HG03432 (cell line): Measurements from ENCODE around the gene ZNF678.
"Not testable (repeated sequence)": the region's sequence is repeated elsewhere in the genome, so short reads cannot be mapped to it uniquely, and the experiment has no call there.

Source experiments
- ATAC-seq: cut with Tn5 transposase; IDR thresholded peaks from one replicate; pipeline ENCODE4 v1.9.1; 2021; ENCODE audit warnings: mild to moderate bottlenecking, moderate library complexity; ENCODE audit not compliant: unreplicated experiment

ZNF678 gene

DNA sequence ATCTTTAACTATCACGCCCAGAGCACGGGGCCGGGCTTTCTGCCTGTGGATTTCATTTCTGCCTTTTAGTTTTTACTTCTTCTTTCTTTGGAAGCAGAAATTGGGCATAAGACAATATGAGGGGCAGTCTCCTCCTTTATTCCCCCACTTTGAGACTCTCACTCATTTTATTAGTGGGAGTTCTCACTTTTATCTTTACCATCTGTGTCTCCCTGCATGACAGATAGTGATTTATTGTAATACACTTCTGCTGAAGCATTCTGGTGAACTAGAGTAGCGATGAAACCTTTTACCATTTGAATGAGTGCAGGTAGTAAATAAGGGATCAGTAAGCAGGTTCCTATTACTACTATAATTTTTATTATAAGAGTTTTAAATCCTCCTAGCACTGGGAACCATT lies 26.4 kb downstream of the ZNF678 start:
- ATAC-seq, result not testable (repeated sequence)

DNA sequence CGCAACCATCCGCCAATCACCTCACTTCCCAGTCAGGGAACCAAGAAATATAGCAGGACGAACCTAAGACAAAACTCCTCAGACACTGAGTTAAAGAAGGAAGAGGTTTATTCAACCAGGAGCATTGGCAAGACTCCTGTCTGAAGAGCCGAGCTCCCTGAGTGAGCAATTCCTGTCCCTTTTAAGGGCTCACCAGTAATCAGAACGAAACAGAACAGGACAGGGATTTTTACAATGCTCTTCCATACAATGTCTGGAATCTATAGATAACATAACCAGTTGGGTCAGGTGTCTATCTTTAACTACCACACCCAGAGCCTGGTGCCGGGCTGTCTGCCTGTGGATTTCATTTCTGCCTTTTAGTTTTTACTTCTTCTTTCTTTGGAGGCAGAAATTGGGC lies 32.9 kb downstream of the ZNF678 start:
- not testable (repeated sequence) for ATAC-seq

DNA sequence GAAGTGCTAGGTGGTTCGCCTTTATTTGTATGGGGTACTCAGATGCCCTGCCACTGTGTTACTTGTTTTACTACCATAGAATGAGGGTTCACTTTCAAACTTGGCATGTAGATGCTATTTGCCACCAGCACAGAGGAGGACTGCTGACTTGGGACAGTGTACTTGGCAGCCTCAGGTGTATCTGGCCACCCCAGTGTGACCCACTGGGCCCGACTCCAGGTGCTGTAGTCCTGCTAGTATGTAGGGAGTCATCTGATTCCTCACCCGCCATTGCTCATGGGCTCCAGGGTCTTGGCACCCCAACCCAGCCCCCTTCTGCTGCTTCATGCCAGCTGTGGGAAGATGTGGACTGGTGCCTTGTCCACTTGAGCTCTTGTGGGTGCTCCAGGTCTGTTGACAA lies 40.0 kb downstream of the ZNF678 start:
- ATAC-seq, result no peak

DNA sequence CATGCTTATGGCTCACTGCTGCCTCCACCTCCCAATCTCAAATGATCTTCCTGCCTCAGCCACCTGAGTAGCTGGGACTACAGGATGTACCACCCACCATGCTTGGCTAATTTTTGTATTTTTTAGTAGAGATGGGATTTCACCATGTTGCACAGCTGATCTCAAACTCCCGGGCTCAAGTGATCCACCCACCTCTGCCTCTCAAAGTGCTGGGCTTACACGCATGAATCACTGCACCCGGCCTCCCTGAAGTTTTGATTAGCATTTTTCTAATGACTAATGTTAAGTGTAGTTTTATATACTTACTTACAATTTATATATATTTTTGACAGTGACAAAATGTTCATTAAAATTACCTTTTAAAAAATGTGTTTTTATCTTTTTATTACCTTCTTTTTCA lies 41.1 kb downstream of the ZNF678 start:
- ATAC-seq, result no peak

DNA sequence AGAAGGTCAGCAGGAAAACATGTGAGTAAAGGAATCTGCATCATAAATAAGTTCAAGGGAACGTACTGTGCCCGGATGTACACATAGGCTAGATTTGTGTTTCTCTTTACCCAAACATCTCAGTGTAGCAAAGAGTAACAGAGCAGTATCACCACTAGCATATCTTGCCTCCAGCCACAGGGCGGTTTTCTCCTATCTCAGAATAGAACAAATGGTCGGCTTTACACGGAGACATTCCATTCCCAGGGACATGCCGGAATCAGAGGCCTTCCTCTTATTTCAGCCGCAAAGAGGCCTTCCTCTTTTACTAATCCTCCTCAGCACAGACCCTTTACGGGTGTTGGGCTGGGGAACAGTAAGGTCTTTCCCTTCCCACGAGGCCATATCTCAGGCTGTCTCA lies 42.9 kb downstream of the ZNF678 start:
- not testable (repeated sequence) for ATAC-seq

DNA sequence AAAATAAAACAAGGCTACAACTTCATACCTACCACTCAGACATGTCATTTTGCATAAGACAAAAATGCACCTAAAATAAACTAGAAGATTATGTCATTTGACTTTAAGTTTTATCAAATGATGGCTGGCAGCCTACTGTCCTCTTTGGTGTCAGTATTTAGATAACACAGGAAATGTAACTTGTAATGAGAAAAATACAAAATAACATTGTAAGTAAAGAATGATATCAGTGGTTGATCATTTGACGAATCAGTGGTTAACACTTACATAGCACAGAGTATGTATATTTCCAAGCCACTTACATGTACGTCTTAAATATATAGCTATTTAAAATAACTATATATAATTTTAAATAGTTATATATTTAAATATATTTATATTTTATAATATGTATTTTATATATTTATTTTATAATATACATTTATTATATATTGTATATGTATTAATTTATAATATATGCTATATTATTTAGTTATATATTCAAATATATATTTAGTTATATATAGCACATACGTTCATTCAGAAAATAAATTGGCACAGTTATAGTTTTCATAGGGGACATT lies 44.1 kb downstream of the ZNF678 start:
- ATAC-seq, result no peak

DNA sequence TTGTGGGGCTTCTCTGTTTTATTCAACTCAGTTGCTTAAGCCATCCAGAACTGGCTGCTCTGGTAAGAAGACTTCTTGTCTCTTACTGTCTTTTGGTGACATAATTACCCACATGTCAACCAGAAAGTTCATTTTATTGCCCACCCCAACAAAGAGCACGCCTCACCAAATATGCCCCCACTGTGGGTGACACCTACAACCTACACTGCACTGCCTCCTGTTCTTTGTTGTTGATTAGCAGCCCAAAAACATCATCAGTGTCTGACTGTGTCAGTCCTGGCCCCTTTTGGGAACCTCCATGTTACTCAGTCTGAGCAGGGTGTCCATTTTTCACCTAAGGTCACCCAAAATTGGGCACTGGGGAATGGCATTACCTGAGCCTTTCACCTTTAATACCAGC lies 49.3 kb downstream of the ZNF678 start:
- no peak for ATAC-seq

DNA sequence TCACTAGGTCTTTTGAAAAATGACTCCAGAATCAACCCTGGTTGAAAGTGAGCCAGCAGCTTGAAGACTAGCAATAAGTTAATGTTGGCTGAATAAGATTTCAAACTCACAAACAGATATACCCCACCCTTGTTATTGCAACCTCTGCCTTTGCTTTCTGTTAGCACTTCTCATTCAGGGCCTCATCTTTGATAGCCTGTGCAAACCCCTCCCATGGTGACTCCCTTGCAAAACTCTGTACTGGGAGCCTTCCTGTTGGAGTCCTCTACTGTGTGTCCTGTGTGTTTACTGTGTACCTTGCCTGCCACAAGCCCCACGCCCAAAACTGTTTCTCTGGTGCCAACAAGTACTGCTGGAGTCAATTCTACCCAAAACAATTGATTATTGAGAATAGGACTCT lies 50.2 kb downstream of the ZNF678 start:
- ATAC-seq, result no peak

DNA sequence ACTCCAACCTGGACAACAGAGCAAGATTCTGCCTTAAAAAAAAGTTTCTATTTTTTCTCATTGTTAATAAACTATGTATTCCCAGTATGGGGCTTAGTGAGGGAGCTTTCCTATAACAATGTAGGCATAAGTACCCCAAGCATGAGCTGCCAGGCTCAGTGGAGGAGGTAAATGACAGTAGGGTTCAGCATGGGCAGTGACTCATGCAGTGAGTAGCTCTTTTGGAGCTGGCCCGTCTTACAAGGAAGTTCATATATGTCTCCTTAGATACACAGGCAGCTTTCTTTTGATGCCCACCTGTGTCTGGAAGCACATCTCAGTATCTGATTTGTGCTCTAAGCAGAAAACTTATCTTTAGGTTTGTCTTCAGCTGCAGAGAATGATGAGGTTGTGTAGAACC lies 57.9 kb downstream of the ZNF678 start:
- no peak for ATAC-seq

DNA sequence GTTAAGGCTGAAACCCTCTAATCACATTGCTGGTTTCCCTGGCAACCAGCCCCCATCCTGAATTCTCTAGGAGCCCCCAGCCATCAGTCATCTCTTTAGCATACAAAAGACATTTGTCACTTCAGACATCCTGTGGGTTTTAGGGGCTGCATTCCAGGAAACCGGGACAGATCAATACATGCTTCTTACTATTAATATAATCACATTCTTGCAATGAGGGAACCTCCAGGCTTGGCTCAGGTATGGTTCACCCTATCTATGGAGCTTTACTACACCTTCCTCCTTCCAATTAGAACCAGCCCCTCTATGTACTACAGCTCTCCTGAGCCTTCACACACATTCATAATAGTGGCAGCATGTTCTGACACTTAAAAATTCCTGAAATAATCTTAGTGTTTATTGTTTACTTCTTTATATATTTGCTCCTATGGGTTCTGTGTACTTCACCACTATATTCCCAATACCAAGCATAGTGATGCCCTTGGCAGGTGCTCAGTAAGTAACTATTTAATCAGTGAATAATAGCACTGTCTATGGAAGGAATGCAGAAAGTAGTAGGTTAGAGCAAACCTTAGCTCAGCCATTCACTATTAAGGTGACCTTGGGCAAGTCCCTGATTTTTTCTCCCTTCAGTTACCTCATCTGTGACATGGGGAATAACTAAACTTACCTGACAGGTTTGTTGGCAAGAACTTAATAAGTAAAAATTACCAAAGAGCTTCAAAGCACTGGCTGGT lies 59.6 kb downstream of the ZNF678 start:
- no peak for ATAC-seq

DNA sequence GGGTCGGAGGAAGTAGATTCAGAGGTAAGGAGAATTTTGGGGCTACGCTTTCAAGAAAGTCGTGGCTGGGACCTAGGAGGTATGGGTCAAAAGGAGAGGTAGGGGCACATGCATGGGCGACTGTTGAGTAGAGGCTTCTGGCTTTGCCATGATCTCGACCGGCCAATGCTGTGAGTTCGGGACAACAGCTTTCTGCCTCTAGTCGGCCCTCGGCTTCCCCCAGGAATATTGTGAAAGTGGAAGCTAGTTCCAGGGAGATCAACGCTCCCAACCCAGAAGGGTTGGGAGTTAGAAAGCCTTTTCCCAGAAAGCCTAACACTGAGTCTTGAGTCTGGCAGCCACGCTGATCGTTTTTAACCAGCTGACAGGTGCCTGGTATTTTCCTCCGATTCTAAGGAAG lies 69.0 kb downstream of the ZNF678 start:
- no peak for ATAC-seq

DNA sequence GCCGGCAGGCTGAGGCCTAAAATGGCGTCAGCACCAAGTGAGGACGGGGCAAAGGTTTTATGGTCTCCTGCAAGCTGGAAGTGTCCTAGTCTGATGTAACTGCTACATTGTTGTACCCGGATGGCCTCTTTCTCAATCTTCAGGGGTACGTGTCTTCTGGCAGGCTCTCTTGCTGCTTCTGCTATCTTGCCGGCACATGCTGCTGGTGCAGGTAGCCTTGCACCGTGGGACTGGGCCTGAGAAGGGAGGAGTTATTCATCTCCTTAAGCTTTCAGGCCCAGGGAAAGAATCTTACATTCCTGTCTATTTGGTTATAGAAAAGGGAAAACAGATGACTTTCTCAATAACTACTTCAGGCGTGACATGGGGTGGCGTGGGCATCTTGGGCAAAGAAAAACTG lies 72.2 kb downstream of the ZNF678 start:
- no peak for ATAC-seq

DNA sequence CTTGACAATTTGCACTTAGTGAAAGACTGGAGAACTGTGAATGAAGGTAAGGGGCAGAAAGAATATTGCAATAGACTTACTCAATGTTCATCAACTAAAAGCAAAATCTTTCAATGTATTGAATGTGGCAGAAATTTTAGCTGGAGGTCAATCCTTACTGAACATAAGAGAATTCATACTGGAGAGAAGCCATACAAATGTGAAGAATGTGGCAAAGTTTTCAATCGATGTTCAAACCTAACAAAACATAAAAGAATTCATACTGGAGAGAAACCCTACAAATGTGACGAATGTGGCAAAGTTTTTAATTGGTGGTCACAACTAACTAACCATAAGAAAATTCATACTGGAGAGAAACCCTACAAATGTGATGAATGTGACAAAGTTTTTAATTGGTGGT lies 91.1 kb downstream of the ZNF678 start:
- no peak for ATAC-seq

DNA sequence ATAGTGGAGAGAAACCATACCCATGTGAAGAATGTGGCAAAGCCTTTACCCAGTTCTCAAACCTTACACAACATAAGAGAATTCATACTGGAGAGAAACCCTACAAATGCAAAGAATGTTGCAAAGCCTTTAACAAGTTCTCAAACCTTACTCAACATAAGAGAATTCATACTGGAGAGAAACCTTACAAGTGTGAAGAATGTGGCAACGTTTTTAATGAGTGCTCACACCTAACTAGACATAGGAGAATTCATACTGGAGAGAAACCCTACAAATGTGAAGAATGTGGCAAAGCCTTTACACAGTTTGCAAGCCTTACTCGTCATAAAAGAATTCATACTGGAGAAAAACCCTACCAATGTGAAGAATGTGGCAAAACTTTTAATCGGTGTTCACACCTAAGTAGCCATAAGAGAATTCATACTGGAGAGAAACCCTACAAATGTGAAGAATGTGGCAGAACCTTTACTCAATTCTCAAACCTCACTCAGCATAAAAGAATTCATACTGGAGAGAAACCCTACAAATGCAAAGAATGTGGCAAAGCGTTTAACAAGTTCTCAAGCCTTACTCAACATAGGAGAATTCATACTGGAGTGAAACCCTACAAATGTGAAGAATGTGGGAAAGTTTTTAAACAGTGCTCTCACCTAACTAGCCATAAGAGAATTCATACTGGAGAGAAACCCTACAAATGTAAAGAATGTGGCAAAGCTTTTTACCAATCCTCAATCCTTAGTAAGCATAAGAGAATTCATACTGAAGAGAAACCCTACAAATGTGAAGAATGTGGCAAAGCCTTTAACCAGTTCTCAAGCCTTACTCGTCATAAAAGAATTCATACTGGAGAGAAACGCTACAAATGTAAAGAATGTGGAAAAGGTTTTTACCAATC lies 91.7 kb downstream of the ZNF678 start:
- ATAC-seq, result no peak

DNA sequence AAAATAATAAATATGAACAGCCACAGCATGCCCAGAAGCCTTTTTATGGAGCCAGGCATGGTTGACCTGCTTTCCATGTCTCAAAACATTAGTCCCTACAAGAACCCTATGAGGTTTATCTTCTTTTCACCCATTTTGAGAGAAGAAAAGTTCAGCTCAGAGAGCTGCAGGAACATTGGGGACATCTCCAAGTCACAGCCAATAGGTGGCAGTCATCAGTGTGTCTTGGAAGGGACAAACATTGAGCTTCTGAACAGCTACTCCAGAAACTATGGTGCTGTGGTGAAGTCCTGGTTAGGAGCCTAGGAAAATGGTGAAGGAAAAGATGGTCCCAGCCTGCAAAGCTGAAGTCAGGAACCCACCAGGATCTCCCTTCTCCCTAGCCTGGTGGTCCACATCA lies 98.1 kb downstream of the ZNF678 start:
- ATAC-seq, result no peak

DNA sequence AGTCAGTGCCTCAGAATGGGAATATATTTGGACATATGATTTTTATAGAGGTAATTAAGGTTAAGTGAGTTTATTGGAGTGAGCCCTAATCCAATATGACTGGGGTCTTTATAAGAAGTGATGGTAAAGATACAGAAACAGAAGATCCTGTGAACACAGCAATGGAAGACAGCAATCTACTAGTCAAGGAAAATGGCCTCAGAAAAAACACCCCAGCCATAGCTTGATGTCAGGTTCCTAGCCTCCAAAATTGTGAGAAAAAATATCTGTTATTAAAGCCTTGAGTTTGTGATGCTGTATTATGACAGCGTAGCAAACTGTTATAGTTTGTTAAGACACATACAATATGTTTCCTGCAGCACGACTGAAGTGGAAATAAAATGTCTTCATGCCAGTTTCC lies 99.6 kb downstream of the ZNF678 start:
- ATAC-seq, result no peak

DNA sequence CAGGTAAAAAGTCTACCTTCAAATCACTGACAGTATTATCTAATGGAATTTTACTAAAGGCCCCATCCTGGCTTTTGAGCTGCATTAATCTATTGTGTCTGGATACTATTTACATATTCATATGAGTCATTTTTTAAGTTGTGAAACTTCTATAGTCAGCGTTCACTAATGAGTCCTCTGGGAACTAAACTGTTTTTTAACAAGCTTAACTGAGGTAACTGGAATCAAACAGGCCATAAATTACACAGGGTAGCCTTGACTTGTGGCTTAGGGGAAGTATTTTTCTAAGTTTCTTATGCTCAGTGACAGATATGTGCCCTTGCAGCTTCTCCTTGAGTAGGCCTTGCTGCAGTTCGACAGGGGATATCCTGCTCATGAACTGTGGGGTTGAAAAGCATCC lies 102.9 kb downstream of the ZNF678 start:
- no peak for ATAC-seq

DNA sequence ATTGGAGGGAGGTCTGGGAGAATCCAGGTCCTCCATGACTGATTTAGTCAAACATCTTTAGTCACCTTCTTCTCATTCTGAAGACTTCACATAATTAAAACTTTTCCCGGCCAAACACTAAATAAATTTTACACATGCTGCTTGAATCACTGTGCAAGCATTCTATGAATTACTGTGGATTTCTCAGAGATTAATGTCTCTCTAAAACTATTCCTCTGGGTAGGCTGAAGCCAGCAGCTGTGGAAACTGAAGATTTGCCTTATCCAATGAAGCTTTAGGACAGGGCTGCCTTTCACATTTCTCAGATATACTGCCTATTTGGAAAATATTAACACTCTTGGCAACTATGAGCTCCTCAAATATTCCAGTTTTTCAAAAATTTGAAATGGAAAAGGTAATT lies 110.1 kb downstream of the ZNF678 start:
- no peak for ATAC-seq

DNA sequence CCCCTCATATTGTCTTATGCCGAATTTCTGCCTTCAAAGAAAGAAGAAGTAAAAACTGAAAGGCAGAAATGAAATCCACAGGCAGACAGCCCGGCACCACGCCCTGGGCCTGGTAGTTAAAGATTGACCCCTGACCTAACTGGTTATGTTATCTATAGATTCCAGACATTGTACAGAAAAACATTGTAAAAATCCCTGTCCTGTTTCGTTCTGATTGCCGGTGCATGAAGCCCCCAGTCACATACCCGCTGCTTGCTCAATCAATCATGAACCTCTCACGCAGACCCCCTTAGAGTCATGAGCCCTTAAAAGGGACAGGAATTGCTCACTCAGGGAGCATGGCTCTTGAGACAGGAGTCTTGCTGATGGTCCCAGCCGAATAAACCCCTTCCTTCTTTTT lies 122.5 kb downstream of the ZNF678 start:
- ATAC-seq, result no peak

DNA sequence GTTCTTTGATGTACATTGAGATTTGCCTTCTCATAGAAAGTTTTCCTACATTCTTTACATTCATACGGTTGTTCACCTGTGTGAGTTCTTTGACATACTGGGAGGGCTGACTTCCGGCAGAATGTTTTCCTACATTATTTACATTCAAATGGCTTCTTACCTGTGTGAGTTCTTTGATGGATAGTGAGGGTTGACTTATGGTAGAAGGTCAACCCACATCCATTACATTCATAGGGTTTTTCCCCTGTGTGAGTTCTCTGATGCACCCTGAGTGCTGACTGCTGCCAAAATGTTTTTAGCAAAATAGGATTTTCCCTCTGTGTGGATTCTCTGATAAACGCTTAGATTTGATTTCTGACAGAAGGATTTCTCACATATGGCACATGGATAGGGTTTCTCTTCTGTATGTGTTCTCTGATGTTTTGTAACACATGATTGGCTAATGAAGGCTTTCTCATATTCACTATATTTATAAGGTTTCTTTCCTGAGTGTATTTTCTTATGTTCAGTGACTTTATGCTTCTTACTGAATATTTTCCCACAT lies 134.0 kb downstream of the ZNF678 start:
- no peak for ATAC-seq

DNA sequence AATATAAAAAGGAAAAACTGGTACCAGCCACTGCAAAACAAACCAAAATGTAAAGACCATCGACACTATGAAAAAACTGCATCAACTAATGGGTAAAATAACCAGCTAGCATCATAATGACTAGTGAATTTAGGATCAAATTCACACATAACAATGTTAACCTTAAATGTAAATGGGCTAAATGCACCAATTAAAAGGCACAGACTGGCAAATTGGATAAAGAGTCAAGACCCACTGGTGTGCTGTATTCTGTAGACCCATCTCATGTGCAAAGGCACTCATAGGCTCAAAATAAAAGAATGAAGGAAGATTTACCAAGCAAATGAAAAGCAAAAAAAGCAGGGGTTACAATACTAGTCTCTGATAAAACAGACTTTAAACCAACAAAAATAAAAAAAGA lies 138.3 kb downstream of the ZNF678 start:
- not testable (repeated sequence) for ATAC-seq

DNA sequence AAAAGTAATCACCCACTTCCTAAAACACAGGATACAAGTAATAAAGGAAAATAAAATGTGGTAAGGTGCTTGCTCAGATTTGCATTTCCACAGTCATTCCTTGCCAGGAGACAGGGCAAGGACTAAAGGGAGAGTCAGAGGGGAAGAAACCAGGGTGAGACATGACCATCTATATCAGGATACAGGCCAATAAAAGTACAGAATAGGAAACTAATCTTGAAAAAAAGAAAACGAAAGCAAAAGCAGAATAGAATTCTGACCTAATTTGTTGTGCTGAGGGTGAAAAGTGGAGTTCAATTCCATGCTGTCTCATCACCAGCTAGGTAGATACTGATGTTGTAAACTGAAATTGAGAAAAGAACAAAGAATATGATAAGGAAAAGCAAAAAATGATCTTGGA lies 144.5 kb downstream of the ZNF678 start:
- ATAC-seq, result no peak
